Measurements from ENCODE around the gene SHROOM1. TPM values are rescaled to one million over a fixed set of nuclear protein-coding genes. Genes with fewer than 3 reads are reported as not detected.

SHROOM1 gene
- total and polyA plus RNA-seq, 2 donors (not counting 3 experiments of a cell fraction or from before 2014, with no cell fraction given): 12.8 to 20.9 TPM

DNA sequence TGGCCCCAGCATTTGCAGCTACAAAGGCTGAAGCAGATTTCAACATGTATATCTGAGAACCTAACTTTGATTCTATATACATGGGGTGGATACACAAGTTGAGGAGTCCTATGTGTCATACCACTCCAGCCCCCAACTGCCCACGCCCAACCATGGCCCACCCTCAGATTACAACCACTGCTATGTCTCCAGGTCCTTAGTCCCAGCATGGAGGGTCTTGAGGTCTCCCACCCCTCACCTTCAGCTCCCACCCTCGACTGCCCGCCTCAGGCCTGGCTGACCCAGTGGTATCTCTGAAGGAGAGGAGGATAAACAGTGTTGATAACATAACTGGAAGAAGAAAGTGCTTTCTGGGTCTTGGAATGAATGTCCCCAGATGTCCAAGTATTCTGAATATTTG lies 9.1 kb downstream of the SHROOM1 start:
- ChIA-PET POLR2A (no interaction called here), CTCF (interaction anchor here (1.0 to 5.9 kb wide), 11 partner anchors 8 to 434 kb away, joined by 3 to 179 read pairs (median 17); partner anchors contain the start of genes KIF3A and SHROOM1)
- FAIRE-seq: no peak

More for the DNA sequence above, 9.1 kb downstream of the SHROOM1 start:
- BruUV-seq (replicated peaks): no TSS peak
- H3K79me2 ChIP-seq (ENCODE audit: control insufficient read depth, insufficient read depth, low read length): no peaks in the 10 kb centered on the region
- H3K27me3 ChIP-seq (ENCODE audit: control insufficient read depth in 2 of 2, insufficient read depth in 2 of 2, low read length in 2 of 2): no peaks in the 10 kb centered on the region
- DNase-seq (ENCODE audit: low read depth, low spot score): no peak
- H2AFZ ChIP-seq (ENCODE audit: low read depth, low read length): no peak overlapping the region
- H3K36me3 ChIP-seq (ENCODE audit: control insufficient read depth in 2 of 2, extremely low read depth in 1 of 2, insufficient read depth in 2 of 2, low read length in 2 of 2): peaks cover 2 to 4% of the 10 kb centered on the region in 2 experiments
- H3K9ac ChIP-seq (replicated peaks; ENCODE audit: extremely low read depth, insufficient read depth, low read length): no peak overlapping the region
- no peak overlapping the region for H3K27ac ChIP-seq (ENCODE audit: insufficient read depth, low read depth, low read length)
- H3K4me2 ChIP-seq (ENCODE audit: insufficient read depth, low read length): no peak overlapping the region
- H3K4me3 ChIP-seq (replicated peaks in 1 of 3; ENCODE audit: insufficient read depth in 1 of 3, low read depth in 1 of 3, low read length in 3 of 3): no peak overlapping the region
- H4K20me1 ChIP-seq (replicated peaks; ENCODE audit: control insufficient read depth, extremely low read depth, insufficient read depth, low read length): no peaks in the 10 kb centered on the region
- peaks cover 2% of the 10 kb centered on the region for H3K4me1 ChIP-seq (ENCODE audit: control insufficient read depth, extremely low read depth, insufficient read depth, low read length)
- dilution Hi-C loops (cut with MboI; ENCODE audit: extremely low pct_ligation_motif_present, low sequenced_read_pairs): no loop called here
- H3K9me3 ChIP-seq (replicated peaks; ENCODE audit: control insufficient read depth, insufficient read depth, low read length): no peaks in the 10 kb centered on the region
- H3K9me1 ChIP-seq (replicated peaks; ENCODE audit: control insufficient read depth, extremely low read depth, insufficient read depth, low read length): no peaks in the 10 kb centered on the region
- intact Hi-C loops (cut with micrococcal nuclease): loop anchor here (2.0 to 10.0 kb wide), 4 partner anchors 45 to 527 kb away; partner anchors contain the start of genes SEPTIN8 and SLC22A4
- TF ChIP-seq POLR2A (IDR thresholded peaks at IDR 0.05; ENCODE audit: low read depth, low read length) (no peak), JUN (IDR thresholded peaks at IDR 0.05; ENCODE audit: borderline replicate concordance, insufficient read depth, insufficient read length, low read depth) (no peak), POLR2AphosphoS5 (IDR thresholded peaks at IDR 0.05; ENCODE audit: insufficient read depth, low read depth, low read length) (no peak), EZH2 (IDR thresholded peaks at IDR 0.05; ENCODE audit: borderline replicate concordance, low read depth, low read length, severe bottlenecking) (no peak), MYC (IDR thresholded peaks at IDR 0.05; ENCODE audit: low read depth, low read length) (no peak), GATA2 (IDR thresholded peaks at IDR 0.05; ENCODE audit: insufficient read depth, insufficient read length, low read depth, low read length) (no peak), FOS (IDR thresholded peaks at IDR 0.05; ENCODE audit: borderline replicate concordance, insufficient read depth, low read length) (no peak)
- TF ChIP-seq, protein P1, sequence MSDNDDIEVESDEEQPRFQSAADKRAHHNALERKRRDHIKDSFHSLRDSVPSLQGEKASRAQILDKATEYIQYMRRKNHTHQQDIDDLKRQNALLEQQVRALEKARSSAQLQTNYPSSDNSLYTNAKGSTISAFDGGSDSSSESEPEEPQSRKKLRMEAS (IDR thresholded peaks at IDR 0.05; ENCODE audit: insufficient read depth, insufficient read length): no peak
- TF ChIP-seq, protein P2, sequence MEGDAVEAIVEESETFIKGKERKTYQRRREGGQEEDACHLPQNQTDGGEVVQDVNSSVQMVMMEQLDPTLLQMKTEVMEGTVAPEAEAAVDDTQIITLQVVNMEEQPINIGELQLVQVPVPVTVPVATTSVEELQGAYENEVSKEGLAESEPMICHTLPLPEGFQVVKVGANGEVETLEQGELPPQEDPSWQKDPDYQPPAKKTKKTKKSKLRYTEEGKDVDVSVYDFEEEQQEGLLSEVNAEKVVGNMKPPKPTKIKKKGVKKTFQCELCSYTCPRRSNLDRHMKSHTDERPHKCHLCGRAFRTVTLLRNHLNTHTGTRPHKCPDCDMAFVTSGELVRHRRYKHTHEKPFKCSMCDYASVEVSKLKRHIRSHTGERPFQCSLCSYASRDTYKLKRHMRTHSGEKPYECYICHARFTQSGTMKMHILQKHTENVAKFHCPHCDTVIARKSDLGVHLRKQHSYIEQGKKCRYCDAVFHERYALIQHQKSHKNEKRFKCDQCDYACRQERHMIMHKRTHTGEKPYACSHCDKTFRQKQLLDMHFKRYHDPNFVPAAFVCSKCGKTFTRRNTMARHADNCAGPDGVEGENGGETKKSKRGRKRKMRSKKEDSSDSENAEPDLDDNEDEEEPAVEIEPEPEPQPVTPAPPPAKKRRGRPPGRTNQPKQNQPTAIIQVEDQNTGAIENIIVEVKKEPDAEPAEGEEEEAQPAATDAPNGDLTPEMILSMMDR (IDR thresholded peaks at IDR 0.05; ENCODE audit: extremely low read depth in 1 of 2, insufficient read depth in 1 of 2, low read depth in 1 of 2, low read length in 2 of 2): no peak
